Neuronal stem cell (in vitro differentiated cells): ENCODE results near the gene GFOD2.

ENCODE experiments used
- DNase-seq: peaks from one replicate; pipeline ENCODE4 v3.0.0-alpha.2; 2013; ENCODE audit warnings: low spot score
- H2AFZ ChIP-seq: one replicate; pipeline ENCODE4 v1.6.1; 2013; ENCODE audit warnings: mild to moderate bottlenecking, low read length, inconsistent platforms
- H2AK5ac ChIP-seq: 2 replicates; pipeline ENCODE4 v1.6.1; 2013; ENCODE audit warnings: low read depth, mild to moderate bottlenecking, inconsistent platforms, low read length, moderate library complexity, mixed read lengths
- H2BK120ac ChIP-seq: 2 replicates; pipeline ENCODE4 v1.6.1; 2013; ENCODE audit warnings: low read depth, mild to moderate bottlenecking, inconsistent platforms, low read length, moderate library complexity, mixed read lengths
- H2BK12ac ChIP-seq: one replicate; pipeline ENCODE4 v1.6.1; 2013; ENCODE audit warnings: low read length, inconsistent platforms
- H2BK15ac ChIP-seq: 2 replicates; pipeline ENCODE4 v1.6.1; 2013; ENCODE audit warnings: mild to moderate bottlenecking, low read length, inconsistent platforms, mixed read lengths
- H2BK5ac ChIP-seq: one replicate; pipeline ENCODE4 v1.6.1; 2013; ENCODE audit warnings: inconsistent platforms, mild to moderate bottlenecking, low read length, moderate library complexity
- H3K14ac ChIP-seq: one replicate; pipeline ENCODE4 v1.6.1; 2013; ENCODE audit warnings: low read length, inconsistent platforms
- H3K18ac ChIP-seq: 2 replicates; pipeline ENCODE4 v1.6.1; 2013; ENCODE audit warnings: low read length, inconsistent platforms
- H3K23ac ChIP-seq: 2 replicates; pipeline ENCODE4 v1.6.1; 2013; ENCODE audit warnings: low read depth, mild to moderate bottlenecking, mixed read lengths, low read length, inconsistent platforms; ENCODE audit not compliant: poor library complexity
- H3K27ac ChIP-seq: replicated peaks from 3 replicates; pipeline ENCODE4 v1.5.1; 2013; ENCODE audit warnings: low read length, inconsistent platforms
- H3K27me3 ChIP-seq, 3 experiments: 2 replicates each; pipeline ENCODE4 v1.6.1; 2013; ENCODE audit warnings: low read length in 3 of 3, mild to moderate bottlenecking in 2 of 3, inconsistent platforms in 1 of 3, low read depth in 1 of 3, mixed read lengths in 1 of 3, moderate library complexity in 1 of 3; ENCODE audit not compliant: control insufficient read depth in 3 of 3, insufficient read depth in 3 of 3
- H3K36me3 ChIP-seq, 2 donors: replicated peaks in 1 of 2; 2 replicates each; pipeline ENCODE4 v1.6.1; 2013; ENCODE audit warnings: low read length in 2 of 2; ENCODE audit not compliant: control insufficient read depth in 2 of 2, insufficient read depth in 2 of 2
- H3K4ac ChIP-seq: 2 replicates; pipeline ENCODE4 v1.6.1; 2013; ENCODE audit warnings: inconsistent platforms, mild to moderate bottlenecking, low read length, moderate library complexity
- H3K4me1 ChIP-seq, 2 donors: 1 replicate in 1 of 2; 2 replicates in 1 of 2; pipeline ENCODE4 v1.6.1; 2013; ENCODE audit warnings: low read length in 2 of 2, low read depth in 1 of 2; ENCODE audit not compliant: control insufficient read depth in 2 of 2, insufficient read depth in 1 of 2
- H3K4me2 ChIP-seq: one replicate; pipeline ENCODE4 v1.6.1; 2013; ENCODE audit warnings: mild to moderate bottlenecking, low read length, inconsistent platforms; ENCODE audit not compliant: insufficient read depth, poor library complexity, severe bottlenecking
- H3K4me3 ChIP-seq, 2 donors: 2 replicates each; pipeline ENCODE4 v1.5.1; 2013; ENCODE audit warnings: low read length in 2 of 2, mild to moderate bottlenecking in 2 of 2, inconsistent platforms in 1 of 2, moderate library complexity in 1 of 2
- H3K79me1 ChIP-seq: one replicate; pipeline ENCODE4 v1.6.1; 2013; ENCODE audit warnings: low read depth, mild to moderate bottlenecking, inconsistent platforms, low read length, moderate library complexity
- H3K9ac ChIP-seq: one replicate; pipeline ENCODE4 v1.6.1; 2013; ENCODE audit warnings: mild to moderate bottlenecking, low read depth, low read length, inconsistent platforms; ENCODE audit not compliant: poor library complexity
- H3K9me3 ChIP-seq, 2 donors: replicated peaks in 1 of 2; 2 replicates each; pipeline versions ENCODE3 to v1.6.1; 2013; ENCODE audit warnings: low read length in 2 of 2, mild to moderate bottlenecking in 2 of 2, inconsistent platforms in 1 of 2, low read depth in 1 of 2, mixed read lengths in 1 of 2, moderate library complexity in 1 of 2; ENCODE audit not compliant: control insufficient read depth in 2 of 2, insufficient read depth in 1 of 2
- H4K8ac ChIP-seq: one replicate; pipeline ENCODE4 v1.6.1; 2013; ENCODE audit warnings: low read depth, mild to moderate bottlenecking, inconsistent platforms, low read length, moderate library complexity
- H4K91ac ChIP-seq: one replicate; pipeline ENCODE4 v1.6.1; 2013; ENCODE audit warnings: low read length, low read depth, mild to moderate bottlenecking, inconsistent platforms; ENCODE audit not compliant: poor library complexity
- WGBS, 2 donors: extraction: QIAGEN DNeasy Blood & Tissue Kit; methylation state at CpG; one replicate each; pipeline ENCODE4 v1.1.7; 2013; ENCODE audit warnings: missing lambda C conversion rate in 2 of 2, mixed read lengths in 1 of 2; ENCODE audit not compliant: insufficient read length in 2 of 2, insufficient replicate concordance in 1 of 2; ENCODE audit errors: extremely low coverage in 2 of 2; 5-methylcytosine and 5-hydroxymethylcytosine counted together

Gene GFOD2

DNA sequence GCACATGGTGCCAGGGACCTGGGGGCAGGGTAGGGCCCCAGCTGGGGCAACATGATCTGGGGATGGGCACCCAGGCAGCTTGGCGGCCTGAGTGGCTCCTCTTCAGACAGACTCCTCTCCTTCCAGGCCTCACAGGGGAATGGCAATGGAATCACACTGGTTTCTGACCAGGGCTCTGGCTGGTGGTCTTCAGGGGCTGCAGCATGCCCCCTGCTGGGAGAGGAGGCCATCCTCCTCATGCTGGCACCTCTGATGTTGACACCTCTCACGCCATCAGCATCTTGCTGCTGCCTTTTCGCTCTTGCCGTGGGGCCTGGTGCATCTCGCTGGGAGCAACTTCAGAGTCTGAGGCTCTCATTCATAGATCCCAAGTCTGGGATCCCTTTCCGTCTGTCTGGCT is 11.2 kb upstream of the GFOD2 start:
- Histone ChIP-seq H3K4me3 (no peak overlapping the region), H3K4me1 (no peaks in the 10 kb centered on the region), H3K23ac (no peak overlapping the region), H3K27me3 (no peaks in the 10 kb centered on the region), H2AFZ (no peak overlapping the region), H3K4ac (no peak overlapping the region), H2BK12ac (no peak overlapping the region), H3K18ac (no peak overlapping the region), H3K9me3 (no peaks in the 10 kb centered on the region), H3K79me1 (no peaks in the 10 kb centered on the region), H4K8ac (no peak overlapping the region), H2AK5ac (no peak overlapping the region), H2BK15ac (no peak overlapping the region), H3K4me2 (no peak overlapping the region), H3K36me3 (peaks cover 46 to 86% of the 10 kb centered on the region in 2 donors), H2BK120ac (no peak overlapping the region), H3K9ac (no peak overlapping the region), H3K14ac (no peak overlapping the region), H3K27ac (no peak overlapping the region), H4K91ac (no peak overlapping the region), H2BK5ac (no peak overlapping the region)
- no CpG with 5 or more reads among the region's 6 CpGs for WGBS, 2 donors
- no peak for DNase-seq

DNA sequence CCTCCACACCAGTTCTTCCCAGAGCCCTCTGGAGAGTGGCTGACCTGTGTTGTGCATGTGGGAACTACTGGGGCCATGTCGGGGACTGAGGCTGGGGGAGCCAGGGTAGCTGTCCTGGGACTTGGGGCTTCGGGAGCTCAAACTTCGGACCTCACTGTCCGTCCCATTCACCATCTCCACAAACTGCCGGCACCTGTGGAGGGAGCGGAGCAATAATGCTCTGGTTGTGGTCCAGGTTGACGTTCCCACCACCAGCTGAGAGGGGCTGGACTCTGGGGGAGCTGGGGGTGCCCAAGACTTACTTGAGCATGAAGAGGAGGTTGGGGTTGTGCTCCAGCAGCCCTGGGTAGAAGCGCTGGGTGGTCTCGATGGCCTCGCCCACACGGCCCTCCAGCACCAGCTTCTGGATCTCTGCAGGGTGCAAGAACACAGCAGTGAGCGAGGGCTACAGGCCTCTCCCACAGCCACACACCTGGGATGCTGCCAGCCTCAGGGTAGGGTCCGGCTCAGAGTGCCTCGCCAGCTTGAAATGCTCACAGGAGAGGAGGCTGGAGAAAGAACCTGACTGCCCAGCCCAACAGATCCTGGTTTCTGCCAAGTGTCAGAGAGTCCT is 10.6 kb upstream of the GFOD2 start:
- Histone ChIP-seq H3K18ac (no peak overlapping the region), H4K91ac (no peak overlapping the region), H3K36me3 (peaks cover 48 to 86% of the 10 kb centered on the region in 2 donors), H3K23ac (no peak overlapping the region), H3K9ac (no peak overlapping the region), H4K8ac (no peak overlapping the region), H3K27me3 (no peaks in the 10 kb centered on the region), H3K79me1 (no peaks in the 10 kb centered on the region), H2AFZ (no peak overlapping the region), H3K4ac (no peak overlapping the region), H2BK12ac (no peak overlapping the region), H3K27ac (no peak overlapping the region), H3K4me3 (no peak overlapping the region), H3K9me3 (no peaks in the 10 kb centered on the region), H2BK5ac (no peak overlapping the region), H2AK5ac (no peak overlapping the region), H3K14ac (no peak overlapping the region), H3K4me2 (no peak overlapping the region), H2BK120ac (no peak overlapping the region), H2BK15ac (no peak overlapping the region), H3K4me1 (no peaks in the 10 kb centered on the region)
- WGBS, 2 donors = no CpG with 5 or more reads among the region's 14 CpGs
- no peak for DNase-seq

DNA sequence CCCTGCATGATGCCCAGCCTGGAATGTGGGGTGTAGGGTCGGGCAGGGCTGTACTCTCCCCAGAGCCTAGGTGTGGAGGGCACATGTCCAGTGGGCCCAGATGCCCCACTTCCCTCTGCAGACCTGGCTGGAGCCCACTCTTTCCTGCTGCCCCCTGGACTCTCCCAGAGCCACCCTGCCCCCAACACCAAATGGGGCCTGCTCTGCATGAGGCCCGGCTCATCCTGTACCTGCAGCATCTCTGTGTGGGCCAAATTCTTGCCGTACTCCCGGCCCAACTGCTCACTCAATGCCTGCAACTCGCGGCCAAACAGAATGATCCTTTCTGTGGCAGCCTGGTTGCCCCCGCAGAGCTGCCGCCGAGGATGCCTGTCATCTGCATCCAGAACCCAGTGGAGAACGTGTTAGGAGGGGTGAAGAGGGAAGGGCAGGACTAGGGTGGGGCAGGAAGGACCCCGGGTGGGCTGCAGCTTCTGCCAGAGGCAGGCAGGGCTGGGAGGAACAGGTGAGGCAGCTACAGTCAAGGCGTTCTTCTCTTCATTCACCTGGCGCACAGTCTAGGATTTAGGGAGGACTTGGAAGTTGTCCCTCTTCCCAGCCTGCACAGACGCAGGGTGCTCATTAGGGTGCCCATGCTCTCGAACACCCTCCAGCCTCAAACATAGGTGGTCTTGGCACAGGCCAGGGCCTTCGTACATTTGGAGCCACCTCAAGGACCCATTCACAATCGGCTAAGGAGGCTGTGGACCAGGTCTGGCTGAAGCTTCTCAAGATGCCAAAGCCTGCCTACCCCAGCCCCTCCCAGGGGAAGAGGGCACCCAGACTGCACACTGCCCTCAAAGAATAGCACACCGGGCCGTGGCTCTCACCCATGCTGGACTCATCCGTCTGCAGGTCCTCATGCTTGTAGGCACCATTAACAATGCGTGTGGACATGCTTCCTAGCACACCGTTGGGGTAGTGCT is 8.7 kb upstream of the GFOD2 start:
- peaks cover 54 to 90% of the 10 kb centered on the region in 2 donors for H3K36me3 ChIP-seq
- H3K9me3 ChIP-seq = no peaks in the 10 kb centered on the region
- no peak overlapping the region for H3K9ac ChIP-seq
- H3K27me3 ChIP-seq = no peaks in the 10 kb centered on the region
- H2AK5ac ChIP-seq = no peak overlapping the region
- H3K79me1 ChIP-seq = no peaks in the 10 kb centered on the region
- no peak overlapping the region for H2AFZ ChIP-seq
- H2BK5ac ChIP-seq = no peak overlapping the region
- no peak overlapping the region for H2BK12ac ChIP-seq
- DNase-seq = no peak
- H3K4me2 ChIP-seq = no peak overlapping the region
- no CpG with 5 or more reads among the region's 22 CpGs for WGBS, 2 donors
- H3K27ac ChIP-seq = no peak overlapping the region
- no peak overlapping the region for H3K14ac ChIP-seq
- H3K4me3 ChIP-seq = no peak overlapping the region
- H3K23ac ChIP-seq = no peak overlapping the region
- no peak overlapping the region for H2BK120ac ChIP-seq
- H3K4ac ChIP-seq = no peak overlapping the region
- H3K18ac ChIP-seq = no peak overlapping the region
- no peaks in the 10 kb centered on the region for H3K4me1 ChIP-seq
- no peak overlapping the region for H2BK15ac ChIP-seq
- H4K8ac ChIP-seq = no peak overlapping the region
- H4K91ac ChIP-seq = no peak overlapping the region
